ENCODE results near the gene CLVS2.

- TF ChIP-seq, protein P1, sequence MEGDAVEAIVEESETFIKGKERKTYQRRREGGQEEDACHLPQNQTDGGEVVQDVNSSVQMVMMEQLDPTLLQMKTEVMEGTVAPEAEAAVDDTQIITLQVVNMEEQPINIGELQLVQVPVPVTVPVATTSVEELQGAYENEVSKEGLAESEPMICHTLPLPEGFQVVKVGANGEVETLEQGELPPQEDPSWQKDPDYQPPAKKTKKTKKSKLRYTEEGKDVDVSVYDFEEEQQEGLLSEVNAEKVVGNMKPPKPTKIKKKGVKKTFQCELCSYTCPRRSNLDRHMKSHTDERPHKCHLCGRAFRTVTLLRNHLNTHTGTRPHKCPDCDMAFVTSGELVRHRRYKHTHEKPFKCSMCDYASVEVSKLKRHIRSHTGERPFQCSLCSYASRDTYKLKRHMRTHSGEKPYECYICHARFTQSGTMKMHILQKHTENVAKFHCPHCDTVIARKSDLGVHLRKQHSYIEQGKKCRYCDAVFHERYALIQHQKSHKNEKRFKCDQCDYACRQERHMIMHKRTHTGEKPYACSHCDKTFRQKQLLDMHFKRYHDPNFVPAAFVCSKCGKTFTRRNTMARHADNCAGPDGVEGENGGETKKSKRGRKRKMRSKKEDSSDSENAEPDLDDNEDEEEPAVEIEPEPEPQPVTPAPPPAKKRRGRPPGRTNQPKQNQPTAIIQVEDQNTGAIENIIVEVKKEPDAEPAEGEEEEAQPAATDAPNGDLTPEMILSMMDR (IDR thresholded peaks at IDR 0.05): no peak
- TF ChIP-seq POLR2A (IDR thresholded peaks at IDR 0.05): no peak
These were observed 98.8 kb downstream of the CLVS2 start for GRCh38 chr6:123094795-123095194.
